ENCODE measurements around the gene EIF3CL. TPM values are rescaled to one million over a fixed set of nuclear protein-coding genes. Genes with fewer than 3 reads are reported as not detected.
"Not testable (repeated sequence)": the region's sequence is repeated elsewhere in the genome, so short reads cannot be mapped to it uniquely, and the experiment has no call there.

EIF3CL gene
- total and polyA plus RNA-seq, 2 donors (not counting 3 experiments of a cell fraction or from before 2014, with no cell fraction given), result 14.7 to 188 TPM

- BruUV-seq (replicated peaks); H3K4me2 ChIP-seq (ENCODE audit: insufficient read depth, low read length); POLR2A ChIA-PET; H2AFZ ChIP-seq (ENCODE audit: low read depth, low read length); intact Hi-C loops (cut with micrococcal nuclease); H4K20me1 ChIP-seq (replicated peaks; ENCODE audit: control insufficient read depth, extremely low read depth, insufficient read depth, low read length); DNase-seq (ENCODE audit: low read depth, low spot score); H3K4me1 ChIP-seq (ENCODE audit: control insufficient read depth, extremely low read depth, insufficient read depth, low read length); H3K4me3 ChIP-seq (replicated peaks in 1 of 3; ENCODE audit: insufficient read depth in 1 of 3, low read depth in 1 of 3, low read length in 3 of 3); dilution Hi-C loops (cut with MboI; ENCODE audit: extremely low pct_ligation_motif_present, low sequenced_read_pairs); H3K27me3 ChIP-seq (ENCODE audit: control insufficient read depth in 2 of 2, insufficient read depth in 2 of 2, low read length in 2 of 2); H3K9ac ChIP-seq (replicated peaks; ENCODE audit: extremely low read depth, insufficient read depth, low read length); FAIRE-seq; H3K9me3 ChIP-seq (replicated peaks; ENCODE audit: control insufficient read depth, insufficient read depth, low read length); H3K79me2 ChIP-seq (ENCODE audit: control insufficient read depth, insufficient read depth, low read length); H3K36me3 ChIP-seq (ENCODE audit: control insufficient read depth in 2 of 2, extremely low read depth in 1 of 2, insufficient read depth in 2 of 2, low read length in 2 of 2); CTCF ChIA-PET; H3K27ac ChIP-seq (ENCODE audit: insufficient read depth, low read depth, low read length); H3K9me1 ChIP-seq (replicated peaks; ENCODE audit: control insufficient read depth, extremely low read depth, insufficient read depth, low read length): not testable (repeated sequence)
Measured at GRCh38 chr16:28332632-28333031, 71.0 kb downstream of the EIF3CL start.

GRCh38 chr16:28330981-28331380, 72.7 kb downstream of the EIF3CL start:
- H2AFZ ChIP-seq (ENCODE audit: low read depth, low read length); DNase-seq (ENCODE audit: low read depth, low spot score); H3K4me1 ChIP-seq (ENCODE audit: control insufficient read depth, extremely low read depth, insufficient read depth, low read length); H3K9me3 ChIP-seq (replicated peaks; ENCODE audit: control insufficient read depth, insufficient read depth, low read length); H4K20me1 ChIP-seq (replicated peaks; ENCODE audit: control insufficient read depth, extremely low read depth, insufficient read depth, low read length); H3K9me1 ChIP-seq (replicated peaks; ENCODE audit: control insufficient read depth, extremely low read depth, insufficient read depth, low read length); POLR2A ChIA-PET; H3K4me3 ChIP-seq (replicated peaks in 1 of 3; ENCODE audit: insufficient read depth in 1 of 3, low read depth in 1 of 3, low read length in 3 of 3); FAIRE-seq; dilution Hi-C loops (cut with MboI; ENCODE audit: extremely low pct_ligation_motif_present, low sequenced_read_pairs); BruUV-seq (replicated peaks); H3K79me2 ChIP-seq (ENCODE audit: control insufficient read depth, insufficient read depth, low read length); H3K36me3 ChIP-seq (ENCODE audit: control insufficient read depth in 2 of 2, extremely low read depth in 1 of 2, insufficient read depth in 2 of 2, low read length in 2 of 2); H3K27ac ChIP-seq (ENCODE audit: insufficient read depth, low read depth, low read length); intact Hi-C loops (cut with micrococcal nuclease); H3K9ac ChIP-seq (replicated peaks; ENCODE audit: extremely low read depth, insufficient read depth, low read length); H3K27me3 ChIP-seq (ENCODE audit: control insufficient read depth in 2 of 2, insufficient read depth in 2 of 2, low read length in 2 of 2); H3K4me2 ChIP-seq (ENCODE audit: insufficient read depth, low read length): not testable (repeated sequence)
- CTCF ChIA-PET, result interaction anchor here (0.7 kb wide), 1 partner anchor 9 kb away, joined by 3 read pairs; no protein-coding TSS in a partner anchor

GRCh38 chr16:28330232-28330631, 73.4 kb downstream of the EIF3CL start:
- FAIRE-seq; H3K27me3 ChIP-seq (ENCODE audit: control insufficient read depth in 2 of 2, insufficient read depth in 2 of 2, low read length in 2 of 2); BruUV-seq (replicated peaks); H3K4me2 ChIP-seq (ENCODE audit: insufficient read depth, low read length); H3K4me1 ChIP-seq (ENCODE audit: control insufficient read depth, extremely low read depth, insufficient read depth, low read length); dilution Hi-C loops (cut with MboI; ENCODE audit: extremely low pct_ligation_motif_present, low sequenced_read_pairs); H4K20me1 ChIP-seq (replicated peaks; ENCODE audit: control insufficient read depth, extremely low read depth, insufficient read depth, low read length); POLR2A ChIA-PET; H3K9me3 ChIP-seq (replicated peaks; ENCODE audit: control insufficient read depth, insufficient read depth, low read length); H3K27ac ChIP-seq (ENCODE audit: insufficient read depth, low read depth, low read length); H3K4me3 ChIP-seq (replicated peaks in 1 of 3; ENCODE audit: insufficient read depth in 1 of 3, low read depth in 1 of 3, low read length in 3 of 3); H3K36me3 ChIP-seq (ENCODE audit: control insufficient read depth in 2 of 2, extremely low read depth in 1 of 2, insufficient read depth in 2 of 2, low read length in 2 of 2); H3K79me2 ChIP-seq (ENCODE audit: control insufficient read depth, insufficient read depth, low read length); H3K9ac ChIP-seq (replicated peaks; ENCODE audit: extremely low read depth, insufficient read depth, low read length); intact Hi-C loops (cut with micrococcal nuclease); H2AFZ ChIP-seq (ENCODE audit: low read depth, low read length); H3K9me1 ChIP-seq (replicated peaks; ENCODE audit: control insufficient read depth, extremely low read depth, insufficient read depth, low read length); DNase-seq (ENCODE audit: low read depth, low spot score): not testable (repeated sequence)
- CTCF ChIA-PET, result interaction anchor here (0.7 kb wide), 1 partner anchor 9 kb away, joined by 3 read pairs; no protein-coding TSS in a partner anchor

Small RNA genes within 50 kb of the gene (microRNA-seq; reads per million reads assigned to microRNA genes)
- not detected for gene MIR6862-1 (ENCODE audit: borderline number of aligned reads, borderline replicate concordance)

Small RNA genes within 50 kb of the gene (small RNA-seq; reads per million reads assigned to genes)
- not detected for gene AC138904.2 (ENCODE audit: insufficient read depth, insufficient read length, low read depth, low replicate concordance)
- gene MIR6862-1 (ENCODE audit: insufficient read depth, insufficient read length, low read depth, low replicate concordance), result not detected

Other genes starting within 250 kb of the EIF3CL start
- 154 and 170 TPM in 2 replicates for gene XPO6, start 191.9 kb downstream of the EIF3CL start, total RNA-seq
- 272 and 328 TPM in 2 replicates for gene XPO6, start 191.9 kb downstream of the EIF3CL start, polyA plus RNA-seq
- 0.51 and 0.60 TPM in 2 replicates for gene SBK1, start 111.3 kb downstream of the EIF3CL start, total RNA-seq
- gene SBK1, start 111.3 kb downstream of the EIF3CL start, polyA plus RNA-seq, result 0.19 and 0.21 TPM in 2 replicates
- gene NPIPB6, start 40.3 kb downstream of the EIF3CL start, total RNA-seq, result 1.1 and 5.0 TPM in 2 replicates
- gene NPIPB6, start 40.3 kb downstream of the EIF3CL start, polyA plus RNA-seq, result not detected in 2 replicates
- gene NPIPB7, start 68.5 kb upstream of the EIF3CL start, total RNA-seq, result not detected in 2 replicates
- 0.06 and 0.08 TPM in 2 replicates for gene NPIPB7, start 68.5 kb upstream of the EIF3CL start, polyA plus RNA-seq
- 33.1 and 40.2 TPM in 2 replicates for gene CLN3, start 88.2 kb upstream of the EIF3CL start, total RNA-seq
- 75.7 and 76.1 TPM in 2 replicates for gene CLN3, start 88.2 kb upstream of the EIF3CL start, polyA plus RNA-seq
- gene APOBR, start 90.8 kb upstream of the EIF3CL start, total RNA-seq, result not detected in 2 replicates
- gene APOBR, start 90.8 kb upstream of the EIF3CL start, polyA plus RNA-seq, result not detected in 2 replicates
- gene IL27, start 103.0 kb upstream of the EIF3CL start, total RNA-seq, result not detected in 2 replicates
- not detected in 2 replicates for gene IL27, start 103.0 kb upstream of the EIF3CL start, polyA plus RNA-seq
- 1.8 and 4.9 TPM in 2 replicates for gene NUPR1, start 135.1 kb upstream of the EIF3CL start, total RNA-seq
- 1.2 and 1.8 TPM in 2 replicates for gene NUPR1, start 135.1 kb upstream of the EIF3CL start, polyA plus RNA-seq
- gene SGF29, start 150.1 kb upstream of the EIF3CL start, total RNA-seq, result 12.0 and 17.6 TPM in 2 replicates
- gene SGF29, start 150.1 kb upstream of the EIF3CL start, polyA plus RNA-seq, result 3.4 and 3.6 TPM in 2 replicates
- not detected in 2 replicates for gene SULT1A2, start 193.2 kb upstream of the EIF3CL start, total RNA-seq
- gene SULT1A2, start 193.2 kb upstream of the EIF3CL start, polyA plus RNA-seq, result 0.06 TPM in 1 of 2 replicates, not detected in the other
- gene SULT1A1, start 206.2 kb upstream of the EIF3CL start, total RNA-seq, result 0.62 and 0.77 TPM in 2 replicates
- gene SULT1A1, start 206.2 kb upstream of the EIF3CL start, polyA plus RNA-seq, result 0.65 and 0.90 TPM in 2 replicates
- 0.90 TPM in 1 of 2 replicates, not detected in the other for gene NPIPB8, start 234.2 kb upstream of the EIF3CL start, total RNA-seq
- 0.11 TPM in 1 of 2 replicates, not detected in the other for gene NPIPB8, start 234.2 kb upstream of the EIF3CL start, polyA plus RNA-seq